ENCODE results near the gene TMED8. TPM values are rescaled to one million over a fixed set of nuclear protein-coding genes. Genes with fewer than 3 reads are reported as not detected.
A peak's percentile ranks its signal among the peaks of the same experiment; 100 is the strongest.
"Not testable (repeated sequence)": the region's sequence is repeated elsewhere in the genome, so short reads cannot be mapped to it uniquely, and the experiment has no call there.

The TMED8 gene
- total RNA-seq, 1 donor from 2014 or later, result 10.5 TPM

GRCh38 chr14:77372304-77372841 is 4.5 kb downstream of the TMED8 start:
- DNase-seq (ENCODE audit: low spot score), result no peak
- intact Hi-C loops (cut with DNase I), result no loop called here
- no peak for ATAC-seq

- no peak for ATAC-seq
- intact Hi-C loops (cut with DNase I), result no loop called here
- DNase-seq (ENCODE audit: low spot score), result no peak
These were observed 7.6 kb downstream of the TMED8 start for GRCh38 chr14:77369285-77369684.

- intact Hi-C loops (cut with DNase I), result no loop called here
- ATAC-seq, result no peak
- DNase-seq (ENCODE audit: low spot score), result no peak
These were observed 12.7 kb downstream of the TMED8 start for GRCh38 chr14:77364146-77364545.

GRCh38 chr14:77359626-77360025 is 17.3 kb downstream of the TMED8 start:
- intact Hi-C loops (cut with DNase I), result no loop called here
- DNase-seq (ENCODE audit: low spot score), result no peak
- no peak for ATAC-seq

GRCh38 chr14:77356899-77357298 is 20.0 kb downstream of the TMED8 start:
- no peak for ATAC-seq
- no peak for DNase-seq (ENCODE audit: low spot score)
- intact Hi-C loops (cut with DNase I), result no loop called here

- no peak for DNase-seq (ENCODE audit: low spot score)
- ATAC-seq, result peak; percentile 89
- intact Hi-C loops (cut with DNase I), result no loop called here
These were observed 21.1 kb downstream of the TMED8 start for GRCh38 chr14:77355811-77356210.

GRCh38 chr14:77353469-77354141 is 23.3 kb downstream of the TMED8 start:
- DNase-seq (ENCODE audit: low spot score), result no peak
- intact Hi-C loops (cut with DNase I), result no loop called here
- ATAC-seq, result no peak

GRCh38 chr14:77347751-77348150 is 29.1 kb downstream of the TMED8 start:
- intact Hi-C loops (cut with DNase I), result no loop called here
- no peak for DNase-seq (ENCODE audit: low spot score)
- no peak for ATAC-seq

- intact Hi-C loops (cut with DNase I), result no loop called here
- DNase-seq (ENCODE audit: low spot score) (no peak), ATAC-seq (no peak)
These were observed 30.4 kb downstream of the TMED8 start for GRCh38 chr14:77346495-77346894.

DNA sequence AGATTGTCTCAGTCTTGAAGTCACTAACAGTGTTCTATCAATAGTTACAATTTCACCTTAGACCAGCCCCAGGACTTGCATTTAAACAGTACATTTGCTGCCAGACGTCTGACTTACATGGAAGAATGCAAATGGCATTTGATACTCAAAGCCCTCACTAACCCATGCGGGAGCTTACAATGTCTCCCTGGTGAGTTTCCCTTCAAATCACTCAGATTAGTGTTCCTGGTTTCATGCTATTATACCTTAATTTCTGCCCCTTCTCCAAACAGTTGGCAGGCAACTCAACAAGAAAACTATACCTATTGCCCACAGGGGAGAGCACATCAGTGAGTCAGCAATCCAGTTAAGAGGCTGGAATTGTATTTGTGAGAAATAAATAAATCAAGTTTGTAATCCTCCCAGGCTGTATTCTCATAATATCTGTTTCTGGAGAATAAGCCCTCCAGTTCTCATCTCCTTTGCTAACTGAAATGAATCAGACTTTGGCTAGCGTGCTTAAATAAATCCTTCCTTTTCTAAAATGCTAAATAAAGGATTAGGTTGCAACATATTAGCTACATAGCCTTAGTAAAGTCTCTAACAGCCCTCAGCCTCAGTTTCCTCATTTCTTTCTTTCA is 32.4 kb downstream of the TMED8 start:
- no peak for ATAC-seq

GRCh38 chr14:77343662-77344061 is 33.2 kb downstream of the TMED8 start:
- intact Hi-C loops (cut with DNase I), result no loop called here
- no peak for ATAC-seq
- DNase-seq (ENCODE audit: low spot score), result no peak

More for the DNA sequence above, 32.4 kb downstream of the TMED8 start:
- intact Hi-C loops (cut with DNase I), result no loop called here
- DNase-seq (ENCODE audit: low spot score), result no peak

DNA sequence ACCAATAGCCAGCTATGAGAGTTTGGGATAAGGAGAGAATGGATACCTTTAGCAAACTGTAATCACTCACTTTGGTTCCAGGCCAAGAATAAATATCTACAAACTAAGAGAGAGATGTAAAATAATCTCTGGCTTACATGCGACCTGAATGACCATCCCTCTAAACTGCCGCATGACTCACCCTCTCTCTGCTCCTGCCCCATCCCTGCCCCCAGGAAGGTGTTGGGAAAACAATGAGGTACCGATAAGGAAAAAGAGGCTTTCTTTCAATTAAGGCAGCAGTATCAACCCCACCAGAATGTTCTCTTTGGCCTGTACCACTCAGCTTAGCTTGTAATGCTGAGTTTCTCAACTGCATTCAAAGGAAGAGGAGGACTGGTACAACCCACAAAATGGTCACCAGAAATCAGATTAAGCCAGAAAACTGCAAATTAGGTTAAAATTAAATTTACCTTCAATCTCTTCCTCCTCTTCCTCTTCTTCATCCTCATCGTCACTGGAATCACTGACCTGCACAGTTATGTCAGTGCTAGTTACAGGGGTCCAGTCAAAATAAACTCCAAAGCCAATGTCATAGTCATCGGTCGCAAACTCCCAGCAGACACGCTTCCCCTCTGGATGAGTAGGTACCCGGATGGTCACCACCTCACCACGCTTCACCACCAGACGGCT is 34.0 kb downstream of the TMED8 start:
- ATAC-seq, result no peak
- DNase-seq (ENCODE audit: low spot score), result no peak
- intact Hi-C loops (cut with DNase I), result no loop called here

- intact Hi-C loops (cut with DNase I), result no loop called here
- DNase-seq (ENCODE audit: low spot score) (no peak), ATAC-seq (no peak)
These were observed 36.5 kb downstream of the TMED8 start for GRCh38 chr14:77340389-77340788.

- intact Hi-C loops (cut with DNase I), result no loop called here
- DNase-seq (ENCODE audit: low spot score) (no peak), ATAC-seq (no peak)
These were observed 37.5 kb downstream of the TMED8 start for GRCh38 chr14:77339407-77339806.

DNA sequence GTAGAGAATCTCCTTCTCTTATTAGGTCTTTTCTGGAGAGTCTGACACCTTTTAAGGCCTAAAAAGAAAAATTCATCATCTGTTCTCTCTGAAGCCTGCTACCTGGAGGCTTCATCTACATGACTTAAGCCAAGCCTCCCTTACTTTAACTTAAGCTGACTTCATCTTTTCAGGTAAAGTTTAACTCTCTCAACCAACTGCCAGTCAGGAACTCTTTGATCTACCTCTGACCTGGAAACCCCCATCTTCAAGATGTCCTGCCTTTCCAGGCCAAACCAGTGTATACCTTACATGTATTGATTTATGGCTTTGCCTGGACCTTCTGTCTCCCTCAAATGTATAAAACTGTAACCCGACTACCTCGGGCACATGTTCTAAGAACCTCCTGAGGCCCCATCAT is 38.6 kb downstream of the TMED8 start:
- intact Hi-C loops (cut with DNase I), result no loop called here

GRCh38 chr14:77337880-77338279 is 39.0 kb downstream of the TMED8 start:
- intact Hi-C loops (cut with DNase I), result no loop called here
- no peak for DNase-seq (ENCODE audit: low spot score)
- no peak for ATAC-seq

More for the DNA sequence above, 38.6 kb downstream of the TMED8 start:
- no peak for ATAC-seq
- DNase-seq (ENCODE audit: low spot score), result no peak

GRCh38 chr14:77337255-77337654 is 39.6 kb downstream of the TMED8 start:
- DNase-seq (ENCODE audit: low spot score); intact Hi-C loops (cut with DNase I); ATAC-seq: not testable (repeated sequence)

- ATAC-seq (no peak), DNase-seq (ENCODE audit: low spot score) (no peak)
- intact Hi-C loops (cut with DNase I), result no loop called here
These were observed 41.3 kb downstream of the TMED8 start for GRCh38 chr14:77335576-77335975.

- DNase-seq (ENCODE audit: low spot score), result no peak
- intact Hi-C loops (cut with DNase I), result no loop called here
- no peak for ATAC-seq
These were observed 47.0 kb downstream of the TMED8 start for GRCh38 chr14:77329872-77330271.

DNA sequence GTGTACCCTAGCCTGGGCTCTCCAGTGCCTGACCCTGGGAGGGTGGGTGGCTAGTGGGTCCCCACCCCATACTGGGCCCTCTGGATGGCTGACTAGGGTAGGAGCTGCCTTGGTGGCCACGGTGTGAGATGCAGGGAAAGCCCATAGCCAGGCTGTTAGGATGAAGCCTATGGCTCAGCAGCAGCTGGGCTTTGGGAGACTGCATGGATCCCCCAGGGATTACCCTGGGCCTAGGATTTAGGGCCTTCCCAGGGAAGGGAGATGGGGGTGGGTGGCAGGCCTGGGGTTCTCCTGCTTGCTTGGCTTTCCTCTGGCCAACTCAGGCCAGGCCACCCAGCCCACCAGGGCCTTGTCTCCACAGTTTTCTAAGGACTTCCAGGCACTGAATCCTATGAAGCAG is 49.8 kb downstream of the TMED8 start:
- intact Hi-C loops (cut with DNase I), result no loop called here
- DNase-seq (ENCODE audit: low spot score) (no peak), ATAC-seq (no peak)

Data from sciatic nerve (tissue), 2 donors.